Hematopoietic multipotent progenitor cell treated with erythropoietin and hydrocortisone succinate and interleukin-3 and kit ligand, for 8 days (in vitro differentiated cells): ENCODE measurements around the gene CDC6.

Source experiments
- DNase-seq: peaks from one replicate; pipeline ENCODE4 v3.0.0-alpha.2; 2015

The CDC6 gene

DNA sequence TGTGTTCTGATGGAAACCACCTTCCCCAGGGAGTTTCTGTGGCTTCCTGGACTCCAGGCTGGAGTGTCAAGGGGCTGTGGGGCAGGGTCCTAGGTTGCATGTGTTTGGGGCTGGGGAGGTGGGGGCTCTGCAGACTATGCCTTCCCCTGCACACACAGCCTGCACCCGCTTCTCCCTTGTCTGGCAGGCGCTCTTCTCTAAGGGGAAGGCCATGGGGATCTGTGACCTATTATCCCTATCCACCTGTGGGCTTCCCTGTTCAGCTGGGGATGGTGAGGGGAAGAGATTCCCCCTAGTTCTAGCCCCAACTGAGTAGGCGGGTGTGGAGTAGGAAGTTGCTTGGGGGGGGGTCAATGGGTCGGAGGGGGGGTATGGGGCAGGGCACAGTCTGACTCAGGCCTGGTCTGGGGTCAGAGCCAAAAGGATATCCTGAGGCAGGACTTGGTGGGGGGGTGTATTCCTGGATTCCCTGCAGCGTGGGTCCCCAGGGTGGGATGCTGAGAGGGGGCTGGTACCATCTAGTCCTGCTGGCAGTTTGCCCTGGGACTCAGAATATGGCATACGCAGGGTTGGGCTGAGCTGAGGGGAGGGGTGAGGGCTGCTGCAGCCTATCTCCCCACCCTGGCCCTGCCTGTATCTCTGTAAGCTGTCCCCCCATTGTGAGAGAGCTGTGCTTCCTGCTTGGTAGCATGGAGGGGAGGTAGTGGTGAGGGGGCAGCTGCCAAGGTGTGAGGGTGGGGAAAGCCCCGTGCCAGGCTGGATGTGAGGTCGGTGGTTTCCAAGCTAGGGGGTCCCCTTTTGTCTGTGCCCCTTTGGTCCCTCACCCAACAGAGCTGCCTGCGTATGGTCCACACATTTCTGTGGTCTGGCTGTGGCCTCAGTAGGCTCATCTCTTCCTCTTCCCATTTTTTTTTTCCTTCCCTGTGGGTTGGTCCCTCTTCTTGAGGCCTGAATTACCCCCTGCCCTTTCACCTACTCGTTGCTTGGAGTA, 36.0 kb downstream of the CDC6 start:
- DNase-seq, result peak; percentile 75

DNA sequence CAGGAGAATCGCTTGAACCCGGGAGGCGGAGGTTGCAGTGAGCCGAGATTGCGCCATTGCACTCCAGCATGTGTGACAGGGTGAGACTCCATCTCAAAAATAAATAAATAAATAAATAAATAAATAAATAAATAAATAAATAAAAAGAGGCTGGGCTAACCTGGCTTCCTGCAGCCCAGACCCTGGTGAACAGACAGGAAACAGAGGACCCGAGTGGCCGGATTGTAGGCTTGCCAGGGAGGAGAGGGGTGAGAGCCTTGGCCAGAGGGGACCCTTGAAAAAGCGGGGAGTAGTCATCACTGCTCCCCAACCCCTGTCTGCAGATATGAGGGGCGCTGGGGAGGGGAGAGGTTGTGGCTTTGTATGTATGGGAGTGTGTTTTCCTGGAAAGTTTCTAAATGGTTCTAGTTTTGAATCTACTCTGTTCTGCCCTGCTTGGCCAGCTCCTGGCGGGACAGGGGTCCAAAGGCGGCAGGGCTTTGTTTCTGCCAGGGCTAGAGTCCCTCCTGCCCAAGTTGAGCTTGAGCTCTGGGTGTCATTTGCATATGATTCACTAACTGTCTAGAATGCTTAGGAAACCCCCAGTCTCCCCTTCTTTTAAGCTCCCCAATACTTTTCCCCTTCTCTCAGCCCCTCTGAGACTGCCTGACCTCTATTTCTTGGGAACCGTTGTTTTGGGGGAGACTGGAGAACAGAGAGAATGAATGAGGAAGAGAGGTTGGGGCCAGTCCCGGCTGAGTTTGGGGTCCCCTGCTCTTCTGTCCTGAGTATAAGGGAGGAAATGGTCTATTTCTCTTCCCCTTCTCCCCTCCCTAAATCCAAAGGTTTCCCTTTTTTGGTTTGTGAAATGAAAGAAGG, 37.7 kb downstream of the CDC6 start:
- DNase-seq, result no peak

DNA sequence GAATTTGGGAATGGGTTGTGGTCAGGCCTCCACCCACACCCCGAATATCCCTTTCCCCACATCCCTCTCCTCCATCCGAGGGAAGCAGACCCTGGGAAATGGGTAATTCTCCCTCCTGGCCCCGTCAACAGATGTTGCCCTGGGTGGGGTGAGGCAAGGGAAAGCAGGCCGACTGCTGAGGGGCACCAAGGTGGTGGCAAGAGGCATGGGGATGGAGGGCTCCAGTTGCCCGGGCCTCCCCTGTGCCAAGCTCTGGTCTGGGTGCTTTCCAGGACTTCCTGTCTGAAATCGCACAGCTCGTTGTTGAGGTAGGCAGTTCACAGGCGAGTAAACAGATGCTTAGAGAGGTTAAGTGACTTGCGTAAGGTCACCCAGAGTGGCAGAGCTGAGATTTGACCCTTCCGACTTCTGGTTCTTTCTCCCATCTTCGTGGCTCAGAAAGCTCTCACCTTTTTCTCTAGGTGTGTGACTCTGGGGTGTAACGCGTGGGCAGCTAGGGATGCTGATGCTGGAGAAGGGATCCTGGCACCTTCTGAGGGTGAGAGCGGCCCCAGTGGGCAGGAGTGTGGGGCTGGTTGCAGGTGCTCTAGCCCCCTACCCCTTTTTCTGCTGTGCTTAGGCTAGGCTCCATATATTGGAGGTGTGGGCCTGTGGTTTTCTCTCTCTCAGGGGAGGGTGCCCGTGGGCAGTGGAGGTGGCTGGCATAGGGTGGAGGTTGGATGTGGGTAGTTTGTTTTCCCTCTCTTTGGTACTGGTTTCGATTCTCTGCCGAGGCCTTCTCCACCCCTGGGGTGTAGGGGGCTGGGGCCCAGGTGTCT, 38.5 kb downstream of the CDC6 start:
- DNase-seq, result no peak

DNA sequence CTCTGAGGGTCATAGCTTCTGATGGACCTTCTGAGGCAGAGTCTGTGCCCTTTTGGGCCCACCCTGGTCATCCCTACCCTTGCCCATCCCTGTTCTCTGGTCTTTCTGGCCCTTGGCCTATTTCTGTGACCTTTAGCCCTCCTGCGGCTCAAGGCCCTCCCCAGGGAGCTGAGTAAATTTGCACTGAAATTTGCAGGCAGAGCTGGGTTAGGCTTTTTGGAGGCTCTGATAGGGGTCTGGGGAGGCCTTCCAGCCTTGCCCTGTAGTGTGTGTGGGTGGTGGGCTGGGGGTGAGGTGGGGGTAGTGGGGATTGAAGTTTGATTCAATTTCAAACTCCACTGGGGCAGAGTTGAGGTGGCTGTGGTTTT, 39.1 kb downstream of the CDC6 start:
- no peak for DNase-seq

DNA sequence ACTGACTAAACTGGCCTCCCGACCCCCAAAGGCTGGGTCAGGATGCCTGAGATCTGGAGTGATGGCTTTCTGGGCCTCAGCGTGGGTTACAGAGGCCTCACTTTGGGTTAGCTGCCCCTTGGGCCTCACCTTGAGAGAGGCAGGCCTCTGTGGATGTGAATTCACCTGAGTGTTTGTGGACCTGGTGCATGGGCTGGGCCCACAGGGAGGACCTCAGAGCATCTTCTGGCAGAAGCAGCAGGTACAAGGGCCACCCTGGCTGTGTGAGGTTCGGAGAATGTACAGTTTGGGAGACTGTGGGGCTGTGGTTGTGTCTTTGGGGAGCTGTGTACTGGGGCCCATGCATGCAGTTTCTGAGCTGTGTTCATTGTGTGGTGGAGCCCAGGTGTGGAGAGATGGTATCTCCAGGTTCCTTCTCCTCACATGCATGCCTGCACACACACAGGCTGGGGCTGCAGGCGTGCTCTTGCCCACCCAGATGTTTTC, 39.6 kb downstream of the CDC6 start:
- no peak for DNase-seq

DNA sequence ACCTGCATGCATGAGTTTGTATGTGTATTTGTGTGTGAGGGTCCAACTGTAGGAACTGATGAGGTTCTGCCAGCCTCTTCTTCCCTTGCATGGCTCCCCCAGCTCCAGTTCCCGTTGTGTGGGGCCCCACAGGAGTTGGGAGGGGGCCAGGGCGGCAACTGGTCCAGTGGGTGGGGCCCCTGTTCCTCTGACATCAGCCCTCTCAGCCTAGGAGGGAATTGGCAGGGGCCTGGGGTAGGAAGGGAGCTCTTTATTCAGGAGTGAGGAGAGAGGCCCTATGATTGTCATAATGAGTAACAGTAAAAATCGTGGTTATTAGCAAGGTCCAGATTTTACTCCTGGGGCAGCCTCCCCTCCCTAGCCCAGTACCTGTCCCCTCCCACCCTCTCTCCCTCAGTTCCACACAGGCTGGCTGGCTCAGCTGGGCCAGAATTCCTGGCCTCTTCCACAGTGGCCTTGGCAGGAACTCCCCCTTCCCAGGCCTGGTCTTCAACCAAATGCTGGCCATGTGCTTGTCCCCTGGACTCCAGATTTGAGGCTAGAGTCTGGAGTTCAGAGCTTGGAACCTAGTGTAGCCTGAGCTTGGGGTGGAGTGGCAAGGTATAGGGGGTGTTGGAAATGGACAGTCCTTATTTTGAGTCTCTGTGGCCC, 40.2 kb downstream of the CDC6 start:
- DNase-seq, result no peak

DNA sequence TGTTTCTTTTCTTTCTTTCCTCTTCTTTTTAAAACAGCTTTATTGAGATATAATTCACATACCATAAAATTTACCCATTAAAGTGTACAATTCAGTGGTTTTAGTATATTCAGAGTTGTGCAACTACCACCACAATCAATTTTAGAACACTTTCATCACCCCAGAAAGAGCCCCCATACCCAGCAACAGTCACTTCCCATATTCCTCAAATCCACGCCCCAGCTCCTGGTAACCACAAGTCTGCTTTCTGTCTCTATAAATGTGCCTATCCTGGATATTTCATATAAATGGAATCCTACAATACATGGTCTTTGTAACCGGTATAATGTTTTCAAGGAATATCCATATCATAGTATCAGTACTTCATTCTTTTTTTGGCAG, 40.7 kb downstream of the CDC6 start:
- no peak for DNase-seq

DNA sequence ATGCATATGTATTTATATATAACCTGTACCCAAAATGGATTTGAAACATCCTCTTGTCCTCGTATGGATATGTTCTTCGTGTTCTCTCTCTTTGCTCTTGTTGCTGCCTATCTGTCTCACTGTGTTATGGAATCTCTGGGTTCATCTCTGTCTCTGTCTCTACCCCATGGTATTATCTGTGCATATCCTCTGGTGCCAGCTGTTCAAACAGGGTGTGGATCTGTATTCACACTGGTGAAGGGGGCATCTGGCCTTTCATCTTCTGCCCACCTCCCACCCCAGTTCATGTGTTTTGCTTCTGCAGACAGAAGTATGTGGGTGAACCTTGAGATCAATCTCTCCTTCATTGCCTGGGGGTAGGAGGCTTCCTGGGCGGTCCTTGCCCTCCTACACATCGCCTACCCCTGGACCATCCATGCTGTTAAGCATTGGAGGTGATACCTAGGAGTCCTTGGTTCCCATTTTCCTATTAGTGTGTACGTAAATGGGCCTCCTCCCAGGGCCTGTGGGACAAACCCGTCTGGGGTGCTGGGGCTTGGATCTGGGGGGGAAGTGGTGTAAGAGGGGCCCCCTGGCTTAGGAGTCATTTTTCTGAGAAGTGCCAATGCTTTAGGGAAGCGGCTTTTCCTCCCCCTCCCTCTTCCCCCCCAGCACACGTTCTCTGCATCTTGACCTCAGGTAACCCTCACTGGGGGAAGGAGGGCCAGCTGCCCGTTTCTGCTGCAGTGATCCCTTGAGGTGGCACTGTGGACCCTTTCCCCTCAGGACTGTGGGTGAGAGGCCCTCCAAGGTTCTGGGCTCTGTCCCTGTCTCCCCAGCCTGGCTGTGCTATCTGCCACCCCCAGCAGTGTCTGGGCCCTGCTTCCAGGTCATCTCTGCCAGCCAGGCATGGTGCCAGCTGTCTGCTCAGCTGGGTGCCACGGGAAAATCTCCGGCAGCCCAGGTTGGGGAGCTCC, 42.4 kb downstream of the CDC6 start:
- DNase-seq, result peak; percentile 85

DNA sequence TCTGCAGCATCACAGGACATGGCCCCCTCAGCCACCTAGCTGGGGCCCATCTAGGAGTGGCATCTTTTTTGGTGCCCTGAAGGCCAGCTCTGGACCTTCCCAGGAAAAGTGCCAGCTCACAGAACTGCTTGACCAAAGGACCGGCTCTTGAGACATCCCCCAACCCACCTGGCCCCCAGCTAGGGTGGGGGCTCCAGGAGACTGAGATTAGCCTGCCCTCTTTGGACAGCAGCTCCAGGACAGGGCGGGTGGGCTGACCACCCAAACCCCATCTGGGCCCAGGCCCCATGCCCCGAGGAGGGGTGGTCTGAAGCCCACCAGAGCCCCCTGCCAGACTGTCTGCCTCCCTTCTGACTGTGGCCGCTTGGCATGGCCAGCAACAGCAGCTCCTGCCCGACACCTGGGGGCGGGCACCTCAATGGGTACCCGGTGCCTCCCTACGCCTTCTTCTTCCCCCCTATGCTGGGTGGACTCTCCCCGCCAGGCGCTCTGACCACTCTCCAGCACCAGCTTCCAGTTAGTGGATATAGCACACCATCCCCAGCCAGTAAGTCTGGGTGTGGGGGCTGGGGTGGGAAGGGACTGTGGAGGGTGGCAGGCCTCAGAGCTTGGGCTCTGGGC, 43.3 kb downstream of the CDC6 start:
- no peak for DNase-seq

DNA sequence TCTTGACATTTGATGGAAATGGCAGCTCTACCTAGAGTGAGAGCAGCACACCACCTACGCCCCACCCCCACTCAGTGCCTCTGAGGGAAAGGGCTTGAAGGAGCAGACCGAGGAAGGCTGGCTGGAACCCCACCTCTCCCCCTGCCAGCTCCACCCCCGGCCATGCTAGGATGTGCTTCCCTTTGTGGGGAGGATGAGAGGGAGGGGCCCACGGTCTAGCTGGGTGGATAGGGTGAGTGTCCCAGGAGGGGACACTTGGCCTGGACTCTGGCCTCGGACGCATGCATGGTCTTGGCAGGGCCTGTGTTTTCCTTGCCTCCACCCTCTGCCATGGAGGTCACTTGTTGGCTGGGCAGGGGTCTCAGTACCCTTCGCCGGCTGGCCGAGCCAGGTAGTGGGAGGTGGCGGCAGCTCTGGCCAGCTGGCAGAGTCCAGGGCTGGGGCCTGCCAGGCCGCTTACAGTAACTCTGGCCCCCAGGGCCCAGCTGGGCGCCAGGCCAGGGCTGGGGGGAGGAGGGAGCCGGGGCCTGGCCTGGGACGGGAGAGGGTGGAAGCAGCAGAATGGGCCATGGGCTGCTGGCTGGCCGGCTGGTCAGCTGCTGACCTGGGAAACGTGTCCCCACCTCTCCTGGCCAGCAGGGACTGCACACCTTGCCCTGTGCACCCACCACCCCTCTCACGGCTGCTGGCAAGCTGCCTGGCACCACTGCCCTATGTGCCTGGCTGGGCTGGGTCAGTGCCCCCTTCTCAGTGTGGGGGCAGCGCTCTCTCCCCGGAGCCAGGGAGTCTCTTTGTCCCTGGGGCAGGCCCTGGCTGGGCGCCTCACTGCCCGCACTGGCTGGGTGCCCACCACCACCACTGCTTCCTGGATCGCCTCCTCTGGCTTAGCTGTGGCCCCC, 44.3 kb downstream of the CDC6 start:
- no peak for DNase-seq

DNA sequence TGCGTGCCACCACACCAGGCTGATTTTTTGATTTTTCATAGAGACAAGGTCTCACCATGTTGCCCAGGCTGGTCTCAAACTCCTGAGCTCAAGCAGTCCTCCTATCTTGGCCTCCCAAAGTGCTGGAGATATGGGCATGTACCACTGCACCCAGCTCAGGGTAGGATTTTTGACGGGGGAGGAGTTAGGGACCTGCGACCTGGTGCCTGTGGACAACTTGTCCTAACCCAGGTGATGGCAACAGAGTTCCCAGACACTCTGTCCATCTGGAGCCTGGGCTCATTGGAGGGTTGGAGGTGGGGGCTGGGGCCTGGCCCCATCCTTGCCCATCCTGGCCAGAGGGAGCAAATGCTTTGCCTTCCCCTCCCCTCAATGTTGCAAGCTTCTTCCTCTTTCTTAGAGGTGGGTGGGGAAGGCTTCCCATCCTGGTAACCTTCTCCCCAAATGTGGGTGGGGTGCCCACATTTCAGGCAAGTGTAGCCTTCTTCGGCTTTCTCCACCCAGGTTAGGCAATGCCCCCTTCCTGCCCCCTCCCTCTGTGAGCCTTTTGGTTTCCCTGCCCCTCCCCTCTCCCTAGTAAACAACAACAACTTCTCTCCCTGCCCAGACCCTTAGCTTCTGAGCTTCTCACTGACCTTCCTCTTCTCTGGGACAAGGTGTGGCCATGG, 46.2 kb downstream of the CDC6 start:
- DNase-seq, result no peak

DNA sequence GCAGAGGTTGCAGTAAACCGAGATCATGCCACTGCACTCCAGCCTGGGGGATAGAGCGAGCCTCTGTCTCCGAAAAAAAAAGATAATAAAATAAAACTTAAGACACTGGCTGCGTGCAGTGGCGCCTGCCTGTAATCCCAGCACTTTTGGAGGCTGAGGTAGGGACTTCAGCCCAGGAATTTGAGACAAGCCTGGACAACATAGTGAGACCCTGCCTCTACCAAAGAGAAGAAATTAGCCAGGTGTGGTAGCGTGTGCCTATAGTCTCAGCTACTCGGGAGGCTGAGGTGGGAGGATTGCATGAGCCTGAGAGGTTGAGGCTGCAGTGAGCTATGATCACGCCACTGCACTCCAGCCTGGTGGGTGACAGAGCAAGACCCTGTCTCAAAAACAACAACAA, 47.9 kb downstream of the CDC6 start:
- DNase-seq, result no peak

DNA sequence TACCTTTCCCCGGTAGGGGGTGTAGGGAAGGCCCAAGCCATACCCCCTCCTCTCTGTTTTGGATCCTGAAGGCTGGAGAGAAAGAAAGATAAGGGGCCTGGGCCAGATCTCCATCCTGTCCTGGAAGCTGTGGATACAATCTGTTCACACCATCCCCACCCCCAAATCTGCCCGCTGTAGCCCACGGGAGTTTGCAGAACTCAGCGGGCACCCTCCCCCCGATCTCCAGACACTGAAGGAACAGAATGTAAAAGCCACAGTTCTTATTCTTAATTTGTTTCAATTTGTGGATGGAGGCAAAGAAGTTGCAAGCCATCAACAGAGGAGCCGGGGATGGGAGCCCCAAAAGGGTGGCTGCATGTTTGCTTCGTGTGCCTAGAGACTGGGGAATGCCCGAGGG, 49.7 kb downstream of the CDC6 start:
- DNase-seq, result no peak

DNA sequence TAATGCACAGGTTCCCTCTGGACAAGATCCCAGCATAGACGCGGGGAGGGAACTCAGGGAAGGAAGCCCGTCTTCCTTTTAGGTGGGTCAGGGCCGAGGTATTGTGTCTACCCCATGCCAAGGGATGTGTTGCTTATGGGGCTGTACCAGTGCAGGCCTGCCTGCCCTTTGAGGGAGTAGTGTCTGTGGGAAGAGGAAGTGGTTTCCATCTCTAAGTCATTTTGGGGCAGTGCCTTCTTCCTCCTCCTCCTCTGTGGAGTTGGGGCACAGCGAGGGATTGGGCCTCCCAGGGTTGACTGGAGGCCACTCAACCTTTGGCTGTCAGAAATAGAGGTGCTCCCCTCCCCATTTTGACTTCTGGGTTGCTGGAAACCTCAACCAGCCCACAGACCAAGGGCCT, 50.4 kb downstream of the CDC6 start:
- DNase-seq, result peak; percentile 26

DNA sequence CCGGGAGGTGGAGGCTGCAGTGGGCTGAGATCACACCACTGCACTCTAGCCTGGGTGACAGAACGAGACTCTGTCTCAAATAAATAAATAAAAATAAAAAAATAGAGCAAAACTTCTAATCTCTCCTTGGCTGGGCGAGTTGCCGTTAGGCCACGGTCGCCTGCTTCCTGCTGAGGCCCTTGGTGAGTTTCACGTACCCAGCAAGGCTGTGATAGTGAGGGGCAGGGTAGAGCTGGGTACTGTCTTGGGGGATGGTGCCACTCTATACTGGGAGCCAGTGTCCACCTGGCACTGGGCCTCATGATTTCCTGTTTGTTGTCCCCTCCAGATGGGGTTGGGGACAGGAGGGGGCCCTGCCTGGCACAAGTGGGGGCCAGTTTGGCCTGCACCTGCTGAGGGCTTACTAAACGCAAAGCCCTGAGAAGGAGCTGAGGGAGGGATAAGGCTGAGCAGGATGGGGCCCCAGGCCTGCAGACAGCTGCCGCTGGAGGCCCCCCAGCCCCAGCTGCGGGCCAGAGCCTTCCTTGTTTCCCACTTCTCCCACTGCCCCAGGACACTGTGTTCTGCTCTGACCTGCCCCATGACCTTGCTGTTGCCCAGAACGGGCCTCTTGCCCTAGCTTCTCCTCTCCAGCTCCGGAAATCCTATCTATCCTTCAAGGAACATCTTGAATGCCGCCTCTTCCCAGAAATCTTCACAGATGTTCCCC, 51.4 kb downstream of the CDC6 start:
- DNase-seq, result peak; percentile 34

DNA sequence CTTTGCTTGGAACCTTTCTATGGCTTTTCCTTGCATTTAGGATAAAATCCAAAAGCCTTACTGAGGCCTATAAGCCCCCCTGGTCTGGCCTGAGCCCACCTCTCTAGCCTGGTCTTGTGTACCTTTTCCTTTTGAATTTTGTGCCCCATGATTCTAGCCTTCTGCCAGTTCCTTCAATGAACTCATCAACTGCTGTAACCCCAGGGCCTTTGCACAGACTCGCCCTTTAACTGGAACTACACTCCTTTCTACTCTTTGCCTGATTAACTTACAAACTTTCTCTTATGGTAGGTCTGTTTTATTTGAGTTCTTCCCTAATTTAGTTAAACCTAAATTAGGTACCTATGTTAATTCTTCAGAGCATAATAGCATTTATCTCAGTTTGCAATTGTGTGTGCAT, 52.6 kb downstream of the CDC6 start:
- no peak for DNase-seq

DNA sequence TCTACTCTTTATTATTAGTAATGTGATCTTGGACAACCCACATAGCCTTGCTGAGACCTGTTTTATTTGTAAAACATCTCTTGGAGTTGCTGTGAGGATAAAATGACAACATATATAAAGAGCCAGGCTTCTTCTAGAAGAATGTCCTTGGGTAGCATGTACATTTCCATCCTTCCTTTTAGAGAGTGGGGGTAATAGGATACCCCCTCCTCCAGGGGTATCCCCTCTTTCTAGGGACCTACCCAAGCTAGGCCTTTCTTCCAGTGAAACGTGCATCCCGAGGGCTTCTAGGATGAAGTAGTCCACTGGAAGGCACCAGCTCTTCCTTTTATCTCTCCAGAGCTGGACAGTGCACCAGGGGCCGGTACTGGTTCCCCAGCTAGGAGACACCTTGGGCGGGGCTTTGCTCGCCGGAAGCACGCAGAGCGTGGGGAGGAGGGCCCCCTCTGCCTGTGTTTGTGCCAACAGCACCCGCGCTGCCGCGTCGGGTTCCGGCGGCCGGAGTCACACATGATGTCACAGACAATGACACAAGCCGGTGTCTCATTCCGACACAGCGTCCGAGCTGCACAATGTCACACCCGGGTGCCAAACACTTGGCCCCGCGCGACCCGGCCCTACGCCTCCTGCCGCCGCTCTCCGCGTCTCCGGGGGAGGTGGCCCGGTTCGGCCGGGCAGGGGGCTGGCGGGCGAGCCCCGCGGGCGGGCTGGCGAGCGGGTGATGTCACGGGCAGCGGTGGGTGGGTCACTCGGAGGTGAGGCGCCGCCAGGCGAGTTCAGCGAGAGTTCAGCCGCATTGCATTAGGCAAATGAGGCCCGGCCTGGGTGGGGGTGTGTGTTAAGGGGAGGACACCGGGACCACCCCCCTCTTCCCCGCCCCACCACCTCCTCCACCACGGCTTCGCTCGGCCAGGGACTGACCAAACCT, 53.5 kb downstream of the CDC6 start:
- peak; percentile 81 for DNase-seq
